Endodermal cell (in vitro differentiated cells): ENCODE measurements around the gene PYGO2. TPM values are rescaled to one million over a fixed set of nuclear protein-coding genes. Genes with fewer than 3 reads are reported as not detected.

ENCODE experiments used
- DNase-seq: peaks from one replicate; pipeline ENCODE4 v3.0.0-alpha.2; 2017
- H3K27ac ChIP-seq: 2 replicates; pipeline ENCODE4 v1.5.1; 2013; ENCODE audit warnings: mild to moderate bottlenecking, low read depth, low read length, moderate library complexity
- H3K27me3 ChIP-seq: 2 replicates; pipeline ENCODE4 v1.6.1; 2013; ENCODE audit warnings: mild to moderate bottlenecking, low read length, moderate library complexity; ENCODE audit not compliant: insufficient read depth, control insufficient read depth, poor library complexity, severe bottlenecking
- H3K36me3 ChIP-seq: 2 replicates; pipeline ENCODE4 v1.7.0; 2013; ENCODE audit warnings: mild to moderate bottlenecking, low read length, moderate library complexity; ENCODE audit not compliant: control insufficient read depth, insufficient read depth
- H3K4me1 ChIP-seq: one replicate; pipeline ENCODE4 v1.7.0; 2013; ENCODE audit warnings: low read length; ENCODE audit not compliant: control insufficient read depth, insufficient read depth
- H3K4me3 ChIP-seq: 2 replicates; pipeline ENCODE4 v1.5.1; 2013; ENCODE audit warnings: mild to moderate bottlenecking, low read length, moderate library complexity
- H3K9ac ChIP-seq: 2 replicates; pipeline ENCODE4 v1.6.1; 2013; ENCODE audit warnings: mild to moderate bottlenecking, low read length, moderate library complexity; ENCODE audit not compliant: poor library complexity, severe bottlenecking; ENCODE audit errors: extremely low read depth
- H3K9me3 ChIP-seq: 2 replicates; pipeline ENCODE4 v1.6.1; 2013; ENCODE audit warnings: mild to moderate bottlenecking, low read length, moderate library complexity; ENCODE audit not compliant: control insufficient read depth
- H3K27ac Mint-ChIP-seq: 2 replicates; pipeline ENCODE4 v1.8.0; 2020; ENCODE audit warnings: mixed read lengths
- H3K27me3 Mint-ChIP-seq: 2 replicates; pipeline ENCODE4 v1.8.0; 2021; ENCODE audit warnings: mild to moderate bottlenecking, mixed read lengths; ENCODE audit not compliant: insufficient read depth
- H3K36me3 Mint-ChIP-seq: 2 replicates; pipeline ENCODE4 v1.8.0; 2020; ENCODE audit warnings: low read depth, mixed read lengths
- H3K4me1 Mint-ChIP-seq: 2 replicates; pipeline ENCODE4 v1.8.0; 2020; ENCODE audit warnings: mixed read lengths
- H3K4me3 Mint-ChIP-seq: 2 replicates; pipeline ENCODE4 v1.8.0; 2020; ENCODE audit warnings: mild to moderate bottlenecking, moderate library complexity, mixed read lengths
- H3K9me3 Mint-ChIP-seq: 2 replicates; pipeline ENCODE4 v1.8.0; 2020; ENCODE audit warnings: mild to moderate bottlenecking, mixed read lengths
- WGBS, 2 experiments: methylation state at CpG; one replicate each; pipeline versions ENCODE4 v1.1.5 to v1.1.7; 2013; ENCODE audit warnings: missing lambda C conversion rate in 2 of 2, mixed read lengths in 1 of 2; ENCODE audit not compliant: insufficient coverage in 1 of 2, insufficient read length in 1 of 2; 5-methylcytosine and 5-hydroxymethylcytosine counted together
- total RNA-seq, 2 donors: library from RNA; stranded (reverse); fragmentation: NEBNext Ultra II Directional in 1 of 2; extraction: Animal tissue kit (Norgen Biotek cat#: 25700) in 1 of 2; gene quantifications; 2 replicates in 1 of 2; 3 replicates in 1 of 2; pipeline ENCODE4 v1.2.1, GENCODE V29; 2021
- TF ChIP-seq, protein P1 (sequence below): fragments of 200-600 bp; sonication (generic); conservative IDR thresholded peaks from 2 replicates; pipeline ENCODE4 v1.5.0; 2021; ENCODE audit warnings: antibody characterized with exemption, mild to moderate bottlenecking

PYGO2 gene
- total RNA-seq, 2 donors from 2014 or later = 33.4 to 40.4 TPM

- Mint-ChIP-seq H3K27me3 (no peaks in the 10 kb centered on the region), H3K4me3 (peak overlapping the region; percentile 93), H3K27ac (peak overlapping the region; percentile 44), H3K4me1 (peaks cover 15% of the 10 kb centered on the region), H3K9me3 (no peaks in the 10 kb centered on the region), H3K36me3 (no peaks in the 10 kb centered on the region)
- Histone ChIP-seq H3K9ac (no peak overlapping the region), H3K4me3 (no peak overlapping the region), H3K4me1 (peaks cover 9% of the 10 kb centered on the region), H3K9me3 (no peaks in the 10 kb centered on the region), H3K27ac (no peak overlapping the region), H3K27me3 (no peaks in the 10 kb centered on the region), H3K36me3 (no peaks in the 10 kb centered on the region)
- TF ChIP-seq, protein P1, sequence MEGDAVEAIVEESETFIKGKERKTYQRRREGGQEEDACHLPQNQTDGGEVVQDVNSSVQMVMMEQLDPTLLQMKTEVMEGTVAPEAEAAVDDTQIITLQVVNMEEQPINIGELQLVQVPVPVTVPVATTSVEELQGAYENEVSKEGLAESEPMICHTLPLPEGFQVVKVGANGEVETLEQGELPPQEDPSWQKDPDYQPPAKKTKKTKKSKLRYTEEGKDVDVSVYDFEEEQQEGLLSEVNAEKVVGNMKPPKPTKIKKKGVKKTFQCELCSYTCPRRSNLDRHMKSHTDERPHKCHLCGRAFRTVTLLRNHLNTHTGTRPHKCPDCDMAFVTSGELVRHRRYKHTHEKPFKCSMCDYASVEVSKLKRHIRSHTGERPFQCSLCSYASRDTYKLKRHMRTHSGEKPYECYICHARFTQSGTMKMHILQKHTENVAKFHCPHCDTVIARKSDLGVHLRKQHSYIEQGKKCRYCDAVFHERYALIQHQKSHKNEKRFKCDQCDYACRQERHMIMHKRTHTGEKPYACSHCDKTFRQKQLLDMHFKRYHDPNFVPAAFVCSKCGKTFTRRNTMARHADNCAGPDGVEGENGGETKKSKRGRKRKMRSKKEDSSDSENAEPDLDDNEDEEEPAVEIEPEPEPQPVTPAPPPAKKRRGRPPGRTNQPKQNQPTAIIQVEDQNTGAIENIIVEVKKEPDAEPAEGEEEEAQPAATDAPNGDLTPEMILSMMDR = no peak
- DNase-seq = no peak
- WGBS, 2 experiments = 91 to 100% methylated on average over 2 to 17 of the region's 17 CpGs
Measured at GRCh38 chr1:155005076-155006011, 43.8 kb upstream of the PYGO2 start.

DNA sequence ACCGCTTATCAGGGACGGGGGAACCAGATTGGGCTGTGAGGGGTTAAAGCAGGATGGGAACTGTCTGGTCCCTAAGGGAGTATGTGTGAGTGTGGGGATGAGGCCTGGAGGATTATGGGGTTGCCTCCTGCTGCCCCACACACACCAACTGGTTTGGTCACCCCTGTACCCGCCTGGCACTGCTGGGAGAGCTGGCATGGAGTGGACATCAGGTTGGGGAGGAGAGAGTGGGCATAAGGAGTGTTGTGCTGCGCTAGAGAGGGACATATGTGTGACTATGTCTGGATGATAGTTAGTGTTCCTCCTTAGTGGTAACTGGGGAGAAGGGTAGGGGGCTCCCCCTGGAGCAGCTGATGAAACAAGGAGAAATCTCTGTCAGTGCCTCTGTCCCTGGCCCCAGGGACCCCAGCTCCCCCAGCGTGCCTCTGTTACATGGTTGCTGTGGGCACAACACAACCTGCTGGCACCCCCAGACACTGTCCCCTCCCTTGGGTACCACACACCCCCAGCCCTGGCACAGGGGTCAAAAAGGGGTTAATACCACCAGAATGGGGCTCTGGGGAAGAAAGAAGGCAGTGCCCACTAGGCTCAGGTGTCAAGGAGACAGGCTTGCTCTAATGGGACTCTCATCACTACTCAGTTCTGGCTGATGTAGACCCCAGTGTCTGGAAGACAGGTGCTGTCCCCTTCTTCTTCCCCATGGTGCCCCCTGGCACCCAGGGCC, 42.9 kb upstream of the PYGO2 start:
- TF ChIP-seq, protein P1 = no peak
- Histone ChIP-seq H3K4me3 (peak overlapping the region; percentile 93), H3K4me1 (peaks cover 9% of the 10 kb centered on the region), H3K27me3 (no peaks in the 10 kb centered on the region), H3K9me3 (no peaks in the 10 kb centered on the region), H3K9ac (no peak overlapping the region), H3K27ac (peak overlapping the region; percentile 1), H3K36me3 (no peaks in the 10 kb centered on the region)
- H3K27ac Mint-ChIP-seq = peak overlapping the region; percentile 78
- no peak for DNase-seq
- peak overlapping the region; percentile 93 for H3K4me3 Mint-ChIP-seq
- H3K9me3 Mint-ChIP-seq = no peaks in the 10 kb centered on the region
- 46 to 70% methylated on average over 3 to 5 of the region's 5 CpGs for WGBS, 2 experiments
- no peaks in the 10 kb centered on the region for H3K36me3 Mint-ChIP-seq
- peaks cover 13% of the 10 kb centered on the region for H3K4me1 Mint-ChIP-seq
- H3K27me3 Mint-ChIP-seq = no peaks in the 10 kb centered on the region

- no peaks in the 10 kb centered on the region for H3K9me3 ChIP-seq
- peak overlapping the region; percentile 53 for H3K9ac ChIP-seq
- H3K9me3 Mint-ChIP-seq = no peaks in the 10 kb centered on the region
- H3K36me3 ChIP-seq = no peaks in the 10 kb centered on the region
- H3K4me1 ChIP-seq = peaks cover 9% of the 10 kb centered on the region
- peak; percentile 81 for DNase-seq
- peaks cover 13% of the 10 kb centered on the region for H3K4me1 Mint-ChIP-seq
- 0 to 4% methylated on average over 1 to 29 of the region's 34 CpGs for WGBS, 2 experiments
- no peak overlapping the region for H3K27ac ChIP-seq
- TF ChIP-seq, protein P1 = no peak
- no peaks in the 10 kb centered on the region for H3K27me3 ChIP-seq
- H3K27ac Mint-ChIP-seq = peak overlapping the region; percentile 88
- peak overlapping the region; percentile 93 for H3K4me3 Mint-ChIP-seq
- peaks cover 2% of the 10 kb centered on the region for H3K27me3 Mint-ChIP-seq
- H3K36me3 Mint-ChIP-seq = no peaks in the 10 kb centered on the region
- H3K4me3 ChIP-seq = peak overlapping the region; percentile 93
Measured at GRCh38 chr1:155003766-155004351, 42.3 kb upstream of the PYGO2 start.
